ENCODE data around the gene SYNRG. TPM values are rescaled to one million over a fixed set of nuclear protein-coding genes. Genes with fewer than 3 reads are reported as not detected.

The SYNRG gene
- total RNA-seq, 1 experiment from 2014 or later: 9.7 TPM

DNA sequence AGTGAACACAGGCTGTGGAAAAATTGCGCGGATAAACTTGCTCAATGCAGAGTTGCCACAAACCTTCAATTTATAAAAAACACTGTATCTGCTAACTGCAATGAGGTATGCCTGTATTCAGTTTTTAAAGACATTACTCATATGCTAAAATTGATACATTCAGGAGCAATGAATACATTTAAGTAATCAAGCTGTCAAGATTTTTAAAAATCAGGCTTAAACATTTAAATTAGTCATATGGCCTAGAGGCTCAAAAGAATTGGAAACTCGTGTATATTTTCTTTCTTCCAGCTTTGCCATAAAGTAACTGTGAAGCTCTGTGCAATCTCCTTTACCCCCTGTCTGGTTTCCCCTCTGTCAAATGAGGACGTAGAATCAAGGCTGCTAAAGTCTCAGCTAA is 4.1 kb downstream of the SYNRG start:
- peaks cover 49% of the 10 kb centered on the region for H3K79me2 ChIP-seq (ENCODE audit: low read length)

DNA sequence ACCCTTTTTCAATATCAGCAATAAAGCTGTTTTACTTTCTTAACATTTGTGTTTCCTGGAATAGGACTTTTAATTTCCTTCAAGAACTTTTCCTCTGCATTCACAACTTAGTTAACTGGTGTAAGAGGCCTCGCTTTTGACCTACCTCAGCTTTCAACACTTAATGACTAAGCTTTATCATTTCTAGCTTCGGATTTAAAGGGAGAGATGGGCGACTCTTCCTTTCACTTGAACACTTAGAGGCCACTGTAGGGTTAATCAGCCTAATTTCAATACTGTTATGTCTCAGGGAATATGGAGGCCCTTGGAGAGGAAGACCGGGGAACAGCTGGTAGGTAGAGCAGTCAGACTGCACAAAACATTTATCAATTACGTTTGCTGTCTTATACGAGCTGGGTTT is 4.7 kb downstream of the SYNRG start:
- TF ChIP-seq EZH2phosphoT487 (IDR thresholded peaks at IDR 0.05; ENCODE audit: borderline replicate concordance, low read length) (no peak), EZH2 (IDR thresholded peaks at IDR 0.05; ENCODE audit: low read length, unreplicated experiment) (no peak)
- TF ChIP-seq, protein P1, sequence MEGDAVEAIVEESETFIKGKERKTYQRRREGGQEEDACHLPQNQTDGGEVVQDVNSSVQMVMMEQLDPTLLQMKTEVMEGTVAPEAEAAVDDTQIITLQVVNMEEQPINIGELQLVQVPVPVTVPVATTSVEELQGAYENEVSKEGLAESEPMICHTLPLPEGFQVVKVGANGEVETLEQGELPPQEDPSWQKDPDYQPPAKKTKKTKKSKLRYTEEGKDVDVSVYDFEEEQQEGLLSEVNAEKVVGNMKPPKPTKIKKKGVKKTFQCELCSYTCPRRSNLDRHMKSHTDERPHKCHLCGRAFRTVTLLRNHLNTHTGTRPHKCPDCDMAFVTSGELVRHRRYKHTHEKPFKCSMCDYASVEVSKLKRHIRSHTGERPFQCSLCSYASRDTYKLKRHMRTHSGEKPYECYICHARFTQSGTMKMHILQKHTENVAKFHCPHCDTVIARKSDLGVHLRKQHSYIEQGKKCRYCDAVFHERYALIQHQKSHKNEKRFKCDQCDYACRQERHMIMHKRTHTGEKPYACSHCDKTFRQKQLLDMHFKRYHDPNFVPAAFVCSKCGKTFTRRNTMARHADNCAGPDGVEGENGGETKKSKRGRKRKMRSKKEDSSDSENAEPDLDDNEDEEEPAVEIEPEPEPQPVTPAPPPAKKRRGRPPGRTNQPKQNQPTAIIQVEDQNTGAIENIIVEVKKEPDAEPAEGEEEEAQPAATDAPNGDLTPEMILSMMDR (conservative IDR thresholded peaks at IDR 0.05; ENCODE audit: low read depth, low read length): no peak
- no peak for DNase-seq
- POLR2A ChIA-PET (ENCODE audit: unreplicated experiment): interaction anchor here (0.6 kb wide), 1 partner anchor 42 kb away, joined by 10 read pairs; no protein-coding TSS in a partner anchor
- no peaks in the 10 kb centered on the region for H3K9me3 ChIP-seq (ENCODE audit: low read length)
- H3K79me2 ChIP-seq (ENCODE audit: low read length): peaks cover 49% of the 10 kb centered on the region
- no peaks in the 10 kb centered on the region for H3K9me2 ChIP-seq (replicated peaks; ENCODE audit: low read length)
- CTCF ChIA-PET: no interaction called here
- no TSS peak for BruUV-seq (replicated peaks)
- H3K4me3 ChIP-seq (ENCODE audit: low read length): no peak overlapping the region
- no peak overlapping the region for H2AFZ ChIP-seq (ENCODE audit: low read length)
- no peak overlapping the region for H3K4me2 ChIP-seq (ENCODE audit: low read length)
- H3K27ac ChIP-seq (ENCODE audit: low read length): no peak overlapping the region
- intact Hi-C loops (cut with micrococcal nuclease): no loop called here
- H3K9ac ChIP-seq (ENCODE audit: low read length): no peak overlapping the region
- H4K20me1 ChIP-seq (ENCODE audit: low read length): no peaks in the 10 kb centered on the region; the same call in 1 of the 2 replicates
- H3K27me3 ChIP-seq (ENCODE audit: low read length): no peaks in the 10 kb centered on the region
- no peaks in the 10 kb centered on the region; the same call in 1 of the 2 replicates for H3K36me3 ChIP-seq (ENCODE audit: low read depth, low read length)
- H3F3A ChIP-seq (ENCODE audit: low read length, unreplicated experiment): no peaks in the 10 kb centered on the region
- H3K4me1 ChIP-seq (ENCODE audit: insufficient read depth, low read length): peaks cover 21% of the 10 kb centered on the region
- no peak for ATAC-seq

More for the DNA sequence above, 4.1 kb downstream of the SYNRG start:
- intact Hi-C loops (cut with micrococcal nuclease): no loop called here
- no peaks in the 10 kb centered on the region; the same call in 1 of the 2 replicates for H3K36me3 ChIP-seq (ENCODE audit: low read depth, low read length)
- no peaks in the 10 kb centered on the region for H3F3A ChIP-seq (ENCODE audit: low read length, unreplicated experiment)
- no peak overlapping the region for H3K9ac ChIP-seq (ENCODE audit: low read length)
- CTCF ChIA-PET: no interaction called here
- no peak overlapping the region for H3K4me3 ChIP-seq (ENCODE audit: low read length)
- ATAC-seq (no peak), DNase-seq (no peak)
- no peak overlapping the region; the same call in 1 of the 2 replicates for H3K4me2 ChIP-seq (ENCODE audit: low read length)
- peaks cover 24% of the 10 kb centered on the region for H3K4me1 ChIP-seq (ENCODE audit: insufficient read depth, low read length)
- H3K27ac ChIP-seq (ENCODE audit: low read length): no peak overlapping the region
- POLR2A ChIA-PET (ENCODE audit: unreplicated experiment): no interaction called here
- no TSS peak for BruUV-seq (replicated peaks)
- no peaks in the 10 kb centered on the region for H3K27me3 ChIP-seq (ENCODE audit: low read length)
- H3K9me2 ChIP-seq (replicated peaks; ENCODE audit: low read length): no peaks in the 10 kb centered on the region
- H3K9me3 ChIP-seq (ENCODE audit: low read length): no peaks in the 10 kb centered on the region
- H2AFZ ChIP-seq (ENCODE audit: low read length): no peak overlapping the region
- TF ChIP-seq, protein P1 (conservative IDR thresholded peaks at IDR 0.05; ENCODE audit: low read depth, low read length): no peak
- TF ChIP-seq EZH2phosphoT487 (IDR thresholded peaks at IDR 0.05; ENCODE audit: borderline replicate concordance, low read length) (no peak), EZH2 (IDR thresholded peaks at IDR 0.05; ENCODE audit: low read length, unreplicated experiment) (no peak)
- no peaks in the 10 kb centered on the region; the same call in 1 of the 2 replicates for H4K20me1 ChIP-seq (ENCODE audit: low read length)

DNA sequence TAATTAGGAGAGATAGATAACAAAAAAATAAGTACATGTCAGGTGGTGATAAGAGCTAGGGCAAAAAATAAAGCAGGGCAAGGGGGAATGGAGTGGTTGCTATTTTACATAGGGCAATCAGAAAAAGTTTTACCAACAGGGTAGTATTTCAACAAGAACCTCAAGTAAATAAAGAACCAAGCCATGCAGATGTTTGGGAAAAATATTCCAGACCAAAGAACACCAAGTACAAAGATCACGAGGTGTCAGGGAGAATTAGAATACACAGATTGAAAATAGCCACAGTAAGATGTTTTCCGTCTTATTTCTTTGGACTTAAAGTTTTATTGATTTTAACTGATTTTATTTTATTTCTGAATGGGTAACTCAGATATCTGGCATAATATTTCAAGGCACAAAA is 11.1 kb downstream of the SYNRG start:
- Histone ChIP-seq H3F3A (ENCODE audit: low read length, unreplicated experiment) (no peaks in the 10 kb centered on the region), H3K36me3 (ENCODE audit: low read depth, low read length) (no peaks in the 10 kb centered on the region; the same call in none of the 2 replicates), H3K4me2 (ENCODE audit: low read length) (no peak overlapping the region), H3K27ac (ENCODE audit: low read length) (no peak overlapping the region), H3K9me2 (replicated peaks; ENCODE audit: low read length) (no peaks in the 10 kb centered on the region), H3K4me3 (ENCODE audit: low read length) (no peak overlapping the region), H2AFZ (ENCODE audit: low read length) (no peak overlapping the region), H3K79me2 (ENCODE audit: low read length) (no peaks in the 10 kb centered on the region), H3K9ac (ENCODE audit: low read length) (no peak overlapping the region), H3K4me1 (ENCODE audit: insufficient read depth, low read length) (no peaks in the 10 kb centered on the region), H3K9me3 (ENCODE audit: low read length) (no peaks in the 10 kb centered on the region), H3K27me3 (ENCODE audit: low read length) (no peaks in the 10 kb centered on the region), H4K20me1 (ENCODE audit: low read length) (no peaks in the 10 kb centered on the region)
- POLR2A ChIA-PET (ENCODE audit: unreplicated experiment): no interaction called here
- no peak for ATAC-seq
- CTCF ChIA-PET: no interaction called here
- no TSS peak for BruUV-seq (replicated peaks)
- no peak for DNase-seq
- intact Hi-C loops (cut with micrococcal nuclease): no loop called here
- no peak for TF ChIP-seq EZH2 (IDR thresholded peaks at IDR 0.05; ENCODE audit: low read length, unreplicated experiment)
- no peak for TF ChIP-seq EZH2phosphoT487 (IDR thresholded peaks at IDR 0.05; ENCODE audit: borderline replicate concordance, low read length)
- TF ChIP-seq, protein P1 (conservative IDR thresholded peaks at IDR 0.05; ENCODE audit: low read depth, low read length): no peak
